ENCODE results near the gene SHROOM3.
"Not testable (repeated sequence)": the region's sequence is repeated elsewhere in the genome, so short reads cannot be mapped to it uniquely, and the experiment has no call there.

The SHROOM3 gene

DNA sequence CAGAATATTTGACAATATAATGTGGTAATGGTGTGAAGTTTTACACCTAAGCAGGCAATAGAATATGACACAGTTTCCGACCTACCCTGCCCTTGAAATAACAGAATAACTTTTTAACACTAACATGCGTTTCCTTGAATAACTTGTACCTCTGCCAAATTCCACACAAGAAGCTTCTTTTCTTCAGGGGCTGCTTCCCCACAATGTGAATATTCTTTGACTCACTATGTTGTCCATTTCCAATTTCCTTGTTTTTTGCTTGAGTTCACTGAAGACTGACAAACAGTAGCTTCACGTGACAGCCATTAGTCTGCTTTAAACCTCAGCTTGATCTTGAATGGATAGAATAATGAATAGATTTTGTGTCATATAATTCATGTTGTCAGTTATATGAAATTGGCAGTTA is 14.3 kb downstream of the SHROOM3 start:
- H3K36me3 ChIP-seq: no peaks in the 10 kb centered on the region
- no peaks in the 10 kb centered on the region for H3K4me1 ChIP-seq (ENCODE audit: control insufficient read depth in 1 of 2, insufficient read depth in 1 of 2, low read depth in 1 of 2, low read length in 1 of 2)
- H3K27ac ChIP-seq: no peak overlapping the region
- H3K9me3 ChIP-seq: no peaks in the 10 kb centered on the region
- no peak for TF ChIP-seq CTCF (IDR thresholded peaks at IDR 0.05)
- H3K4me3 ChIP-seq (ENCODE audit: low read depth in 1 of 2, low read length in 1 of 2): no peak overlapping the region
- H3K27me3 ChIP-seq: no peaks in the 10 kb centered on the region

- H3K27ac ChIP-seq: no peak overlapping the region
- no peak overlapping the region for H3K4me3 ChIP-seq (ENCODE audit: low read depth in 1 of 2, low read length in 1 of 2)
- no peaks in the 10 kb centered on the region for H3K36me3 ChIP-seq
- H3K4me1 ChIP-seq (ENCODE audit: control insufficient read depth in 1 of 2, insufficient read depth in 1 of 2, low read depth in 1 of 2, low read length in 1 of 2): no peaks in the 10 kb centered on the region
- no peak for TF ChIP-seq CTCF (IDR thresholded peaks at IDR 0.05)
- no peaks in the 10 kb centered on the region for H3K27me3 ChIP-seq
- no peaks in the 10 kb centered on the region for H3K9me3 ChIP-seq
These were observed 14.8 kb downstream of the SHROOM3 start for GRCh38 chr4:76449833-76450232.

GRCh38 chr4:76453232-76453631 is 18.2 kb downstream of the SHROOM3 start:
- TF ChIP-seq CTCF (IDR thresholded peaks at IDR 0.05): no peak
- H3K27ac ChIP-seq: no peak overlapping the region
- H3K4me3 ChIP-seq (ENCODE audit: low read depth in 1 of 2, low read length in 1 of 2): no peak overlapping the region
- no peaks in the 10 kb centered on the region for H3K27me3 ChIP-seq
- no peaks in the 10 kb centered on the region for H3K9me3 ChIP-seq
- H3K4me1 ChIP-seq (ENCODE audit: control insufficient read depth in 1 of 2, insufficient read depth in 1 of 2, low read depth in 1 of 2, low read length in 1 of 2): no peaks in the 10 kb centered on the region
- H3K36me3 ChIP-seq: no peaks in the 10 kb centered on the region

GRCh38 chr4:76454073-76454472 is 19.0 kb downstream of the SHROOM3 start:
- H3K27me3 ChIP-seq; H3K9me3 ChIP-seq; H3K36me3 ChIP-seq; H3K4me3 ChIP-seq (ENCODE audit: low read depth in 1 of 2, low read length in 1 of 2); H3K4me1 ChIP-seq (ENCODE audit: control insufficient read depth in 1 of 2, insufficient read depth in 1 of 2, low read depth in 1 of 2, low read length in 1 of 2); H3K27ac ChIP-seq: not testable (repeated sequence)

DNA sequence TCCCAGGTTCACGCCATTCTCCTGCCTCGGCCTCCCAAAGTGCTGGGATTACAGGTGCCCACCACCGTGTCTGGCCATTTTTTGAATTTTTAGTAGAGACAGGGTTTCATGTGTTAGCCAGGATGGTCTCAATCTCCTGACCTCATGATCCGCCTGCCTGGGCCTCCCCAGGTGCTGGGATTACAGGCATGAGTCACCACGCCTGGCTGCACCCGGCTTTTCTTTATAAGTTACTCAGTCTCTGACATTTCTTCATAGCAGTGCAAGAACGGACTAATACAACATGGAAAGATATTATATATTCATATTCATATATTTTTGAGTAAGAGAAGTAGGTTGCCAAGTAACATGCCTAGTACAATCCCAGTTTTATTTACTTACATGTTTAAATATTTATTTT is 22.9 kb downstream of the SHROOM3 start:
- Histone ChIP-seq H3K27me3 (no peaks in the 10 kb centered on the region), H3K27ac (no peak overlapping the region), H3K9me3 (no peaks in the 10 kb centered on the region), H3K4me3 (ENCODE audit: low read depth in 1 of 2, low read length in 1 of 2) (no peak overlapping the region), H3K4me1 (ENCODE audit: control insufficient read depth in 1 of 2, insufficient read depth in 1 of 2, low read depth in 1 of 2, low read length in 1 of 2) (no peaks in the 10 kb centered on the region), H3K36me3 (no peaks in the 10 kb centered on the region)
- TF ChIP-seq CTCF (IDR thresholded peaks at IDR 0.05): no peak

DNA sequence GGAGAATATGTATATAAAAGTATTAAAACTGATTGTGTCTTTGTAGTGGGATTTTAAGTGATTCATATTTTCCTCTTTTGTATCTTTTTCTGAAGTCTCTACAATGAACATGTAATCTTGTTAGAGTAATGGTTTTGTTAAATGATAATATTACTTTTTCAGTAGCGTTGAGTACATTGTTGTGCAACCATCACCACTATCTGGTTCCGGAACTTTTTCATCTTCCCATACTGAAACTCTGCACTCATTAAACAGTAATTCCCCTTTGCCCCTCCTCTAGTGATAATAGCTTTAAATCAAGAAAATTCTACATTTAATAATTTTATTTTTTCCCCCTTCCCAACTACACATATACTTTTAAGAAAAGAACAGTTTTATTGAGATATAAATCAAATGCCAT is 23.3 kb downstream of the SHROOM3 start:
- Histone ChIP-seq H3K27ac (no peak overlapping the region), H3K36me3 (no peaks in the 10 kb centered on the region), H3K4me1 (ENCODE audit: control insufficient read depth in 1 of 2, insufficient read depth in 1 of 2, low read depth in 1 of 2, low read length in 1 of 2) (no peaks in the 10 kb centered on the region), H3K27me3 (no peaks in the 10 kb centered on the region), H3K9me3 (no peaks in the 10 kb centered on the region), H3K4me3 (ENCODE audit: low read depth in 1 of 2, low read length in 1 of 2) (no peak overlapping the region)
- TF ChIP-seq CTCF (IDR thresholded peaks at IDR 0.05): no peak
